Measurements from ENCODE around the gene BUB1B. TPM values are rescaled to one million over a fixed set of nuclear protein-coding genes. Genes with fewer than 3 reads are reported as not detected.

The BUB1B gene
- total RNA-seq, 2 experiments from 2014 or later, result 102 to 106 TPM

DNA sequence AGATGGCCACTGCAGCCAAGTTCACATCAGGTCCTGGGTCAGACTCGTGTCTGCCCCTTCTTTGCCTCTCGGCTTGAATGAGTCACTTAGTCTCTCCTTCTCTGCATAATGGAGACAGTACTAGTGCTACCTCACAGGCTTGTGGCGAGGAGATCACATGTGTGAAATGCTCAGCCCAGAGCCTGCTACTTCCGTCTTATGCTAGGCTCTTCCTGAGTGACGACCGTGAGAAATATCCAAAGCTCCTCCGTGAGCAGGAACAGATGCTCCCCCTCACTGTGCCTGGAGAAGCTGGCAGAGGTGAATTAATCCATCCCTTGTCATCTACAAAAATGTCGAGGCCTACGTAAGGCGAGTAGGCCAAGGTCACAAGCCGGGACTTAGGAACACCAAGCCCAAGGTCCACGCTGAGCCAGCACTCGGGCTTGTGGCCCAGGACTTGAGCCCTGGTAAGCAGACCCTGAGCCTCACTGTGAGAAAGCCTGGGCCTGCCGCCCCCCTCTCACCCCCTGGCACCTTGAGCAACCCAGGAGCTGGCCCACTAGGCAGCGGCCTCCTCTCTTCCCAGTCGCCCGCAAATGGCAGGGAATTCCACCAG lies 95.9 kb downstream of the BUB1B start:
- Mint-ChIP-seq H3K36me3 (ENCODE audit: low read depth) (no peaks in the 10 kb centered on the region), H3K27me3 (ENCODE audit: low read depth) (peaks cover 18% of the 10 kb centered on the region), H3K4me3 (no peak overlapping the region), H3K4me1 (ENCODE audit: low read depth) (peaks cover 4% of the 10 kb centered on the region), H3K27ac (no peak overlapping the region), H3K9me3 (no peaks in the 10 kb centered on the region)
- no peak for DNase-seq
- CTCF ChIA-PET, result interaction anchor here (0.5 to 2.2 kb wide), 4 partner anchors 17 to 333 kb away, joined by 3 to 6 read pairs (median 4); no protein-coding TSS in a partner anchor
- intact Hi-C loops (cut with micrococcal nuclease), result no loop called here

- CTCF ChIA-PET, result interaction anchor here (0.7 to 2.2 kb wide), 5 partner anchors 17 to 152 kb away, joined by 3 to 7 read pairs (median 3); no protein-coding TSS in a partner anchor
- intact Hi-C loops (cut with micrococcal nuclease), result no loop called here
- DNase-seq, result no peak
- no peaks in the 10 kb centered on the region for H3K36me3 Mint-ChIP-seq (ENCODE audit: low read depth)
- no peaks in the 10 kb centered on the region for H3K9me3 Mint-ChIP-seq
- H3K27ac Mint-ChIP-seq, result no peak overlapping the region
- H3K4me1 Mint-ChIP-seq (ENCODE audit: low read depth), result peaks cover 4% of the 10 kb centered on the region
- no peak overlapping the region for H3K4me3 Mint-ChIP-seq
- H3K27me3 Mint-ChIP-seq (ENCODE audit: low read depth), result peaks cover 16% of the 10 kb centered on the region
These were observed 97.0 kb downstream of the BUB1B start for GRCh38 chr15:40257656-40258450.

DNA sequence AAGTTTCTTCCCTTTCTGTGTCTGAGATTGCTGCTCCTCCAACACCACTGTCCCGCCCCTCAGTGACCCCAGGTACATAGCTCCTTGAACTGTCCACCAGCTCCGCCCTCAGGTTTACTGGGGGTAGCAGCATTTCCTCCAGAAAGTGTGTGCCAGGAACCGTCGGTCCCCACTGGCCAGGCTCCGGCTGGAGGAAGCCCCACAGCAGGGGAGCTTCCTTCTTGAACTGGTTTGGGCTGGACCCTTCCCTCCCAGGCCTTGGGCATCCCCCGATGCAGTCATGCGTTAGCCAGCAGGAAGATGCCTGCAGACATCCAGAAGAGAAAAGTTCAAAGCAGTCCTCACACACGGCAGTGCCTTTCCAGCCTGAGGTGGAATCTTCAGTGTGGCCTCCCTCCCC lies 97.7 kb downstream of the BUB1B start:
- Mint-ChIP-seq H3K36me3 (ENCODE audit: low read depth) (no peaks in the 10 kb centered on the region), H3K9me3 (no peaks in the 10 kb centered on the region), H3K27ac (no peak overlapping the region), H3K27me3 (ENCODE audit: low read depth) (peaks cover 10% of the 10 kb centered on the region), H3K4me3 (no peak overlapping the region), H3K4me1 (ENCODE audit: low read depth) (no peaks in the 10 kb centered on the region)
- DNase-seq, result no peak
- CTCF ChIA-PET, result interaction anchor here (0.7 to 2.2 kb wide), 6 partner anchors 16 to 153 kb away, joined by 3 to 7 read pairs (median 3); no protein-coding TSS in a partner anchor
- intact Hi-C loops (cut with micrococcal nuclease), result no loop called here

- Mint-ChIP-seq H3K4me3 (no peak overlapping the region), H3K9me3 (no peaks in the 10 kb centered on the region), H3K36me3 (ENCODE audit: low read depth) (no peaks in the 10 kb centered on the region), H3K27me3 (ENCODE audit: low read depth) (peaks cover 6% of the 10 kb centered on the region), H3K27ac (no peak overlapping the region), H3K4me1 (ENCODE audit: low read depth) (no peaks in the 10 kb centered on the region)
- CTCF ChIA-PET, result interaction anchor here (0.9 to 1.6 kb wide), 3 partner anchors 16 to 79 kb away, joined by 3 to 7 read pairs (median 3); no protein-coding TSS in a partner anchor
- intact Hi-C loops (cut with micrococcal nuclease), result no loop called here
- DNase-seq, result no peak
These were observed 98.2 kb downstream of the BUB1B start for GRCh38 chr15:40259021-40259420.

- Mint-ChIP-seq H3K4me1 (ENCODE audit: low read depth) (no peaks in the 10 kb centered on the region), H3K27ac (no peak overlapping the region)
These were observed 102.3 kb downstream of the BUB1B start for GRCh38 chr15:40263024-40263754.

GRCh38 chr15:40264321-40265153 lies 103.7 kb downstream of the BUB1B start:
- no peaks in the 10 kb centered on the region for H3K9me3 Mint-ChIP-seq
- no peaks in the 10 kb centered on the region for H3K36me3 Mint-ChIP-seq (ENCODE audit: low read depth)
- CTCF ChIA-PET, result interaction anchor here (1.0 to 6.3 kb wide), 6 partner anchors 9 to 56 kb away, joined by 3 to 46 read pairs (median 5); no protein-coding TSS in a partner anchor
- H3K27me3 Mint-ChIP-seq (ENCODE audit: low read depth), result no peaks in the 10 kb centered on the region
- no peaks in the 10 kb centered on the region for H3K4me1 Mint-ChIP-seq (ENCODE audit: low read depth)
- intact Hi-C loops (cut with micrococcal nuclease), result no loop called here
- H3K27ac Mint-ChIP-seq, result no peak overlapping the region
- H3K4me3 Mint-ChIP-seq, result no peak overlapping the region
- DNase-seq, result no peak

More at GRCh38 chr15:40263024-40263754, 102.3 kb downstream of the BUB1B start:
- intact Hi-C loops (cut with micrococcal nuclease), result no loop called here
- DNase-seq, result no peak
- Mint-ChIP-seq H3K36me3 (ENCODE audit: low read depth) (no peaks in the 10 kb centered on the region), H3K4me3 (no peak overlapping the region), H3K9me3 (no peaks in the 10 kb centered on the region), H3K27me3 (ENCODE audit: low read depth) (no peaks in the 10 kb centered on the region)
- CTCF ChIA-PET, result interaction anchor here (1.2 to 6.3 kb wide), 4 partner anchors 10 to 216 kb away, joined by 3 to 46 read pairs (median 8); no protein-coding TSS in a partner anchor

GRCh38 chr15:40265355-40265754 lies 104.5 kb downstream of the BUB1B start:
- CTCF ChIA-PET, result interaction anchor here (1.2 to 6.3 kb wide), 2 partner anchors 8 to 55 kb away, joined by 3 to 46 read pairs; no protein-coding TSS in a partner anchor
- H3K9me3 Mint-ChIP-seq, result no peaks in the 10 kb centered on the region
- H3K27me3 Mint-ChIP-seq (ENCODE audit: low read depth), result no peaks in the 10 kb centered on the region
- intact Hi-C loops (cut with micrococcal nuclease), result no loop called here
- no peak for DNase-seq
- H3K4me3 Mint-ChIP-seq, result no peak overlapping the region
- no peak overlapping the region for H3K27ac Mint-ChIP-seq
- no peaks in the 10 kb centered on the region for H3K36me3 Mint-ChIP-seq (ENCODE audit: low read depth)
- no peaks in the 10 kb centered on the region for H3K4me1 Mint-ChIP-seq (ENCODE audit: low read depth)

DNA sequence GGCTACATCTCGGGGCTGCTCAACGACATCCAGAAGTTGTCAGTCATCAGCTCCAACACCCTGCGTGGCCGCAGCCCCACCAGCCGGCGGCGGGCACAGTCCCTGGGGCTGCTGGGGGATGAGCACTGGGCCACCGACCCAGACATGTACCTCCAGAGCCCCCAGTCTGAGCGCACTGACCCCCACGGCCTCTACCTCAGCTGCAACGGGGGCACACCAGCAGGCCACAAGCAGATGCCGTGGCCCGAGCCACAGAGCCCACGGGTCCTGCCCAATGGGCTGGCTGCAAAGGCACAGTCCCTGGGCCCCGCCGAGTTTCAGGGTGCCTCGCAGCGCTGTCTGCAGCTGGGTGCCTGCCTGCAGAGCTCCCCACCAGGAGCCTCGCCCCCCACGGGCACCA lies 105.0 kb downstream of the BUB1B start:
- Mint-ChIP-seq H3K36me3 (ENCODE audit: low read depth) (no peaks in the 10 kb centered on the region), H3K4me1 (ENCODE audit: low read depth) (no peaks in the 10 kb centered on the region), H3K9me3 (no peaks in the 10 kb centered on the region), H3K4me3 (no peak overlapping the region), H3K27me3 (ENCODE audit: low read depth) (no peaks in the 10 kb centered on the region), H3K27ac (no peak overlapping the region)
- DNase-seq, result no peak
- CTCF ChIA-PET, result interaction anchor here (6.3 kb wide), 1 partner anchor 8 kb away, joined by 46 read pairs; no protein-coding TSS in a partner anchor
- intact Hi-C loops (cut with micrococcal nuclease), result no loop called here

DNA sequence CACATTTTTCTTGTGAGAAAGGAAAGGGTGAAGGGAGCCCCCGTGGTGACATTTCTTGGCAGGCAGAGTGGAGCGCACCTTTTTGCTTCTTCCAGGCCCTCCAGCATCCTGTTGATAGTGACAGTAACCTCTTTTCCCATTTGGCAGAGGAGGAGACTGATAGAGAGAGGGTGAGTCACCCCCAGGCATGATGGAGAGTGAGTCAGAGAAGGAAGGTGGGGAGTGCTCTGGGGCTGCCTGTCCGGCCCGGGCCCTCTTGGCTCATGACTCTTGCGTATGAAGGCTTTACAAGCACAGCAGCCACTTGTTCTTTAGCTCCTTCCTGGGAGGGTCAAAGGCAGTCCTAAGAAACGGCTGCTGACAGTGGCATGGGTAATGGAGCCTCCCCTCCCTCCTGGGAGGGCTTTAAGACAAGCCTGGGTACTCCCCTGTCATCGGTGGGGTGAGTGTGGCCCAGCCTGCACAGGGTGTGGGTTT lies 106.0 kb downstream of the BUB1B start:
- H3K27me3 Mint-ChIP-seq (ENCODE audit: low read depth), result no peaks in the 10 kb centered on the region
- no peak overlapping the region for H3K27ac Mint-ChIP-seq
- H3K36me3 Mint-ChIP-seq (ENCODE audit: low read depth), result no peaks in the 10 kb centered on the region
- intact Hi-C loops (cut with micrococcal nuclease), result no loop called here
- CTCF ChIA-PET, result interaction anchor here (0.6 kb wide), 1 partner anchor 40 kb away, joined by 3 read pairs; no protein-coding TSS in a partner anchor
- H3K4me3 Mint-ChIP-seq, result no peak overlapping the region
- DNase-seq, result peak; percentile 17
- H3K9me3 Mint-ChIP-seq, result no peaks in the 10 kb centered on the region
- no peaks in the 10 kb centered on the region for H3K4me1 Mint-ChIP-seq (ENCODE audit: low read depth)

DNA sequence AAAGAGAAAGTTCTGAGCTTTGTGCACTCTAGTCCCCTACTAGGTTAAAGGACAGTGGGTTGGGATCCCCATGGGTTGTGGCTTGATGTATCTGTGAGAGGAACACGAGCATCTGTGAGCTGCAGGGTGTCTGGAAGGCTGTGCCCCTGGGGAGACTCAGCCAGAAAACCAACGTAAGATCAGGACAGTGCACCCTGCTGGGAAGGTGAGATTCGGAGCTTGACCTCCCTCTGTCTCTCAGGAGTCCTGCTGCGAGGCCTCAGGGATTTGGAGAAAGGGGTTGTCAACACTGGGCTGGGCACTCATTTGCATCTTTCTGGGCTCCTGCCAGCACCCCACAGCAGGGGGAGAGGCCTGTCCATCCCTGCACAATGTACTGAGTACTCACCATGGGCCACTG lies 106.8 kb downstream of the BUB1B start:
- Mint-ChIP-seq H3K27ac (no peak overlapping the region), H3K36me3 (ENCODE audit: low read depth) (no peaks in the 10 kb centered on the region), H3K9me3 (no peaks in the 10 kb centered on the region), H3K4me3 (no peak overlapping the region), H3K4me1 (ENCODE audit: low read depth) (no peaks in the 10 kb centered on the region), H3K27me3 (ENCODE audit: low read depth) (no peaks in the 10 kb centered on the region)
- CTCF ChIA-PET, result interaction anchor here (0.6 to 1.2 kb wide), 3 partner anchors 50 to 261 kb away, joined by 3 to 4 read pairs (median 3); no protein-coding TSS in a partner anchor
- intact Hi-C loops (cut with micrococcal nuclease), result no loop called here
- no peak for DNase-seq

- Mint-ChIP-seq H3K27me3 (ENCODE audit: low read depth) (no peaks in the 10 kb centered on the region), H3K4me3 (no peak overlapping the region), H3K36me3 (ENCODE audit: low read depth) (no peaks in the 10 kb centered on the region), H3K4me1 (ENCODE audit: low read depth) (no peaks in the 10 kb centered on the region), H3K27ac (no peak overlapping the region), H3K9me3 (no peaks in the 10 kb centered on the region)
- intact Hi-C loops (cut with micrococcal nuclease), result no loop called here
- DNase-seq, result no peak
- CTCF ChIA-PET, result interaction anchor here (1.0 to 12.6 kb wide), 7 partner anchors 9 to 224 kb away, joined by 3 to 365 read pairs (median 4); partner anchors contain the start of genes CCDC9B and PLCB2
These were observed 108.7 kb downstream of the BUB1B start for GRCh38 chr15:40269604-40270003.

All from activated naive CD4-positive, alpha-beta T cell treated with anti-CD3 and anti-CD28 coated beads for 36 hours (primary cell).